Erythroblast (primary cell): ENCODE data around the gene GGTA1.
"Not testable (repeated sequence)": the region's sequence is repeated elsewhere in the genome, so short reads cannot be mapped to it uniquely, and the experiment has no call there.

ENCODE experiments used
- DNase-seq, 2 experiments: peaks; one replicate each; lab custom pipeline; 2025; lab: John Stamatoyannopoulos, UW
- GATA1 ChIP-seq: IDR thresholded peaks from 2 replicates; pipeline ENCODE4 v1.6.1; 2011; ENCODE audit warnings: low read depth, mild to moderate bottlenecking, control low read depth, low read length, moderate library complexity
- POLR2A ChIP-seq: IDR thresholded peaks from 2 replicates; pipeline ENCODE4 v1.6.1; 2011; ENCODE audit warnings: mild to moderate bottlenecking, low read length

GGTA1 gene

GRCh38 chr9:121455527-121456239, 44.0 kb downstream of the GGTA1 start:
- no peak for DNase-seq
- TF ChIP-seq GATA1 (no peak), POLR2A (no peak)

- DNase-seq = no peak
Measured at GRCh38 chr9:121454972-121455371, 44.7 kb downstream of the GGTA1 start.

GRCh38 chr9:121453232-121453892, 46.3 kb downstream of the GGTA1 start:
- no peak for TF ChIP-seq GATA1
- DNase-seq = no peak

More at GRCh38 chr9:121454972-121455371, 44.7 kb downstream of the GGTA1 start:
- TF ChIP-seq GATA1 (no peak), POLR2A (no peak)

DNA sequence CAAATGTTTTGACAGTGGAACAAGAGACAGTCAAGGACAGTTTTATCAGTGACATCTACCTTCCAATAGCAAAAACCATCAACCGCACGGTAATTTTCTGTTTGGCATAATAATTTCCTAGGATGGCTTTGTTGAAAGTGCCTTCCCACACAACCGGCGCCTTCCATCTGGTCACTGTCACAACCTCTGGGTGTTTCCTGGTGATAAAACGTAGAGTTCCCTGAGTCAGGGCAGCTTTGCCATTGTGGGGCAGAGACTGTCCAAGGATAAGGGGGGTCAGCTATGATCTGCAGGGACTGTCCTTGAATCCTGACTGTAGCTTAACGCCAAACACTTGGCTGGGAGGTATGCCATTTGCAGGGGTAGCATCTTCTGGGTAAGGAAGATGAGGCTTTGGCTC, 47.6 kb downstream of the GGTA1 start:
- TF ChIP-seq GATA1 = no peak
- TF ChIP-seq POLR2A = no peak
- DNase-seq = no peak

DNA sequence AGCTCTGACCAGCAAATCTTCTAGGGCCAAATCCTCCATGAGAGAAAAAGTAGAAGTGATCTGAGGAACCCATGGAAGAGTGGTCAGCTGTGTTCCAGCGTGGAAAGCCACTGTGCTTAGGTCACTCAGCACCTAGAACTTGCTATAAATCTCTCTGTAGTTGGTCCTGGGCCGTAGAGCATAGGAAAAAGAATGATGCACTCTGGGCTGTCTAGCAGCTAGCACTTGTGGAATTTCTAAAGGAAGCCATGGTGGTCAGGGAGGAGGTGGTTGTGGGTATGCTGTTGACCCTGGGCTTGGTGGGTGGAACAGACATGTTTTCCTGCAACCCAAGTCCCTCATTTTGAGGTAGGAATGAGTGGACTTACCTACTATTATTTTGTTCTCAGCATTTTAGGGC, 48.1 kb downstream of the GGTA1 start:
- TF ChIP-seq POLR2A (no peak), GATA1 (no peak)
- DNase-seq = no peak

DNA sequence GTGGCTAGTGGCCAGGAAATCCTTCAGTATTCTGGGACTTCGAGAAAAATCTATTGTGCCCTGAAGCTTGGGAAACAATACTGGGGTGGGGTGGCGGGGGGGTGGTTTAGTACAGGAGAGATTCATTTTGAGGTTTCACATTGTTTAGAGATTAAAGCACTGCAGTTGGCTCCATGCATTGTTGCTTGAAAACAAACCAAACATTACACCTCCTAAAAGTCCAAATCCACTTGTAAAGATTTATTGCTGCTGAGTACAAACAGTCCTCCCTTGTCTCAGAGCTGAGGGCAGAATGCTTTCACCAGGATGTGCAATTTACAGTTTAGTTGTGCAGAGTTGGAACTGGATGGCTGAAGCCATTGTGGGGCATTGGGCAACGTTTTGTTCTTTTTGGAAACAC, 49.4 kb downstream of the GGTA1 start:
- no peak for TF ChIP-seq GATA1
- TF ChIP-seq POLR2A = no peak
- no peak for DNase-seq

DNA sequence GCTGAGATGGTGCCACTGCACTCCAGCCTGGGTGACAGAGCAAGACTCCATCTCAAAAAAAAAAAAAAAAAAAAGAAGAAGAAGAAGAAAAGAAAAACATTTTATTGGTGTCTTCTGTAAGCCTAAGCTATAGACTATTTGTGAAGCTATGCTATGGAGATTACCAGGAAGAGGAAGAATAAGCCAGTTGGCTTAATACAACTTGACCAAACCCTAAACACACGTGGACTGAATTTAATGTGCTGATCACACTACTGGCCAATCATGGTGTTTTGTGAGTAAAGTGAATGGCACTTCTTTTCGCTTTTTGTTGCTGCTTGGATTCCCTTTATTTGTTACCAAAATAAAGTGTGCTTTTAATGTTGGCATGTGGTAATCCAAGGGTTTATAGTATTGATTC, 49.9 kb downstream of the GGTA1 start:
- no peak for TF ChIP-seq GATA1
- TF ChIP-seq POLR2A = no peak
- DNase-seq = no peak

DNA sequence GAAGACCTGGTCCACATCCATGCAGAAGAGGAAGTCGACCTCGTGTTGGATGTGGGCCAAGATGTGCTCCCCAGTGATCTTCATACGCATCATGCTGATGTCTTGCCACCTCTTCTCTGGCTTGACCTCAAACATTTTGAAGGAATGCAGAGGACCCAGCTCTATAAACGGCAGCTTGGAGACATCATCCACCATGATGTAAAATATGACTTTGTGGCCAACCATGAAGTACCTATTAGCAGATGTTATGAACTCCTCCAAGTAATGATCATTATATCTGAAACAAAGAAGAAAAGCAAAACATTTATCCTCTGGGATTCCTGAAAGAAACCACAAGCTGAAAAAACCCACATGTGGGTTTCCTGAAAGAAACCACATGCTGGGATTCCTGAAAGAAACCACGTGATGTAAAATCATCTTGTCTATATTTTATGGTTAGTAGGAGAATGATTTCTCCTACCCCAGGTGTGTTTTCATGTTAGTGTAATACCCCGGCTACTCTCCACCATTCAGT, 52.3 kb downstream of the GGTA1 start:
- DNase-seq = no peak

GRCh38 chr9:121445986-121446385, 53.7 kb downstream of the GGTA1 start:
- DNase-seq = no peak
- TF ChIP-seq GATA1 (no peak), POLR2A (no peak)

More for the DNA sequence above, 52.3 kb downstream of the GGTA1 start:
- TF ChIP-seq POLR2A (no peak), GATA1 (no peak)

DNA sequence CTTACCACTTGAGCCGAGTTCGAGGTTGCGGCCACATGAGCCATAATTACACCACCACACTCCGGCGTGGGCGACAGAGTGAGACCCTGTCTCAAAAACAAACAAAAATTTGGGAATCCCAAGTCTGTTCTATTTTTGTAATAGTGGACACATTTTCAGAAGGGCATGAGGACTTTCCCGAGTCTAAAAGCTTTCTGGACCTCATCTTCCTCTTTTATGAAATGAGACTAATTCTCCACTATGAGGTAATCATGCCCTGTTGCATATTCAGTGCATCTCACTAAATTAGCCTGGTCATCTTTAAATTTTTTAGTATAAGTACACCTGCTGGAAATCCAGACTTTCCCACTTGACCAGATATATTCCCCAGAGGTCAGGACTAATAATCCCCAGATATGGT, 55.7 kb downstream of the GGTA1 start:
- TF ChIP-seq POLR2A (no peak), GATA1 (no peak)
- DNase-seq = no peak

GRCh38 chr9:121441165-121441564, 58.5 kb downstream of the GGTA1 start:
- TF ChIP-seq GATA1 (no peak), POLR2A (no peak)
- no peak for DNase-seq

DNA sequence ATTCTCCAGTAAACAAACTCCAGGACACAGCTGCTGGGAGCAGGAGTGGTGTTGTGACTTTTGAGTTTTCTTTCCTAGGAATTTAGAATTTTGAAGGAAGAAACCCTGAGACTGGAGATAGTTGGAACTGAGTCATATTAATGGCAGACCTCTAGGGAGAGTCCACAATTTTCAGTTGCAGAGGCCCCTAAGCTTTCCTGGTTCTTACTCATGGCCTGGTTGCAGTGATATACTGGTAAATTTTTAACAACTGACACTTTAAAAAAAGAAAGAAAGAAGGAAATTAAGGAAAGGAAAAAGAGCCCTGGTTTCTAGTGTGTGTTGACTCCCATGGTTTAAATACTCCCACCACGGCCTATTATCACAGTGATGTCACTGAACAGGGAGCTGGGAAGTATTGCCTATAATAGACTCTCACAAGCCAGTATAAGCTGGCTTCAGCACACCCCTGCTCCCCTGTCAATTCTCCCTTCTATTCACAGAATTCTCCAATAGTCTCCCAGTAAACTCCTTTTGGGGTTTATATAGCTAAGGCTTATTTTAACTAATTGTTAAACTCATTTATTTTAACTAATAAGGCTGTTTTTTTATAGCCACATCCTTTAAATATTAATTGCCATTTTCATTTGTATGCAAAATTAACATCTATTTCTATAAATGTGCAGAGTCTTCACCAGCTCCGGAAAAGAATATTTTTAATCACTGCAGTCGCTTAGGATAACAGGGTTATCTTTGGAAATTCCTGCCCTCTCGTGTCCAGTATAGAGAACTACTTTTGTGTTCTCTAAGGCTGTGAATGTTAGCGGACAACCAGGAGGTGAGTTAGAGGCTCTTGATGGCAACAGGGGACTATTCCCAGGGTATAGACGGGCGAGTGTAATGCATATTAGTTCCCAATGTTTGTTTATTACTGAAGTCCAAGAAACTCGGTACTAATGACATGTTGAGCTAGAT, 59.7 kb downstream of the GGTA1 start:
- no peak for DNase-seq
- TF ChIP-seq POLR2A = no peak
- no peak for TF ChIP-seq GATA1

DNA sequence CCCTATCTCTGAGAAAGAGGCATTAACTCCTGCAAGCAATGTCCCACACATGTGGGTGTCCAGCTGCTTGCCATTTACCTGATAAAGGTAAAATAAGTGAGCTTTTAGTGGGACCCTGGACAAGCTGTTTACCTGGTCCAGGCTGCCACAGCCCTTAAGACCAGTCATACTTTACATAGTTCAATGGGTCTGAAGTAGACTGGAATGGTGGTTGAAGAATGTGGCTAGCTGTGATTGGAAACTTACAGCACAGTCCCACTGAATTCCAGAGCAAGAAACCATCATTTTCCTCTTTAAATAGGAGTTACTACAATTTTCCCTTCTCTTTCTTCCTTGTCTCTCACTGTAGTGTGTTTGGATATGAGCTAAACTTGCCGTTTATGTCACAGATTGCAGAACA, 60.6 kb downstream of the GGTA1 start:
- TF ChIP-seq POLR2A = no peak
- no peak for TF ChIP-seq GATA1
- no peak for DNase-seq

GRCh38 chr9:121437891-121438290, 61.8 kb downstream of the GGTA1 start:
- no peak for TF ChIP-seq GATA1
- no peak for TF ChIP-seq POLR2A
- DNase-seq = no peak

- DNase-seq = not testable (repeated sequence)
Measured at GRCh38 chr9:121437046-121437445, 62.6 kb downstream of the GGTA1 start.
